Inflammatory macrophage treated with lipopolysaccharide for 4 hours (primary cell): ENCODE data around the gene LAMC2.

Source experiments
- DNase-seq: peaks from one replicate; pipeline ENCODE4 v3.0.0-alpha.2; 2020

The LAMC2 gene

DNA sequence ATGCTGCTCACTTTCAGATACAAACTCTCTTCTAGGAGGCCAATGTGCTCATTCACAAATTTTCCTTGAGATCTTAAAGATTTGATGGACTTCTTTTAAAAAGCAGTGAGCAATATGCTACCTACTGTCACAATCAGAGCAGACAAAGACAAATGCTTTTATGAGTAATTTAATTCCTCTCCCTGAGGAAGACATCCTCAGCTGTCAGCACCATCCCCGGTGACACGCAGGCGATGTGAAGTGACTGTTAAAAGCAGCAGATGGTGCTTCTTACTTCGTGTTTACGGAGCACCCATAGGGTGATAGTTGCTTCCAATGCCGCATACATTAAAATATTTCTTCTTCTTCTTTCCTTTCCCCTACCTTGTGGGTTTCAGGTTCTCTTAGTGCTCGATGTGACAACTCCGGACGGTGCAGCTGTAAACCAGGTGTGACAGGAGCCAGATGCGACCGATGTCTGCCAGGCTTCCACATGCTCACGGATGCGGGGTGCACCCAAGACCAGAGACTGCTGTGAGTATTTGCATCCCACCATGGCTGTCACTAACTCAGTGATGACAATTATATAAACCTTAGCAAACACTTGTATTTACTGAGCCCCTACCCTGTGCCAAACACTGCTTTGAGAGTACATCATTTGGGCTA is 29.1 kb downstream of the LAMC2 start:
- DNase-seq, result no peak

DNA sequence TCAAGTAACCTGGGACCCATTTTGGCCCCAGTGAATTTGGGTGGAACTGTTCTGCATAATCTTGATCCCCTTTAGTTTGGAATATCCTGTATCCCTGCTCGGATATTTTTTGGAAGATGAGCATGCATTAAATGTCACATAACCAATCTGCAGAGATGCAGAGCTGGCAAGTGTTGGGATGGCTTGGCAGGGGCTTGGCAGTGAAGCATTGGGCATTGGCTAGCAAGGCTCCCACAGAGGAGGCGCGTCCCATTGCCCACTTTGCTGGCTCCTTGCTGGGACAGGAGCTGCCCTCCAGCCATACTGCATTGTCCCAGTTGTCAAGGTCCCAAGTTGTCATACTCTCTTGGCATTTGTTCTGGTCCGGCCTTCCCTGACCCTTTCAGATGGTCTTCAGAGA is 29.9 kb downstream of the LAMC2 start:
- no peak for DNase-seq

DNA sequence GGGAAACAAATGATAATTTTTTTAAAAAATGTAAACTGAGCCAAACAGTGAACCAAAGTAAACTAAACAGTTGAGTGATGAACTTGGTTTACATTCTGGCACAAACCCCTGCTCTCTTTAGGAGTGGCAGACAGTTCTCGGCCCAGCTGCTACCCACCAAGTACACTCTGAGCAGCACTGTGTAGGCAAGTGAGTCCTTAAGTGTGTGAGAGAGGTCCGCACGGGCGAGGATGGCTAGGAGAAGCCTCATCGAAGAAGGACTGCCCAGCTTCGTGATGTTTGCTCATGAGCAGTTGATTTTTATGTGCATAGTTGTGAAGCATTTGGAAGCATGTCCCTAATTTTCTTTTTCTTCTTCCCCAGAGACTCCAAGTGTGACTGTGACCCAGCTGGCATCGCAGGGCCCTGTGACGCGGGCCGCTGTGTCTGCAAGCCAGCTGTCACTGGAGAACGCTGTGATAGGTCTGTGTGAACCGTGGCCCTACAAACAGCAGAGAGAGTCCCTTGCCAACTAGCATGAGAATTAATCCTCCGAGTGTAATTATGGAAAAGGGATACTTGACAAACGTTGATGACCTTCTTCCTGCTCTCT is 32.1 kb downstream of the LAMC2 start:
- DNase-seq, result no peak

DNA sequence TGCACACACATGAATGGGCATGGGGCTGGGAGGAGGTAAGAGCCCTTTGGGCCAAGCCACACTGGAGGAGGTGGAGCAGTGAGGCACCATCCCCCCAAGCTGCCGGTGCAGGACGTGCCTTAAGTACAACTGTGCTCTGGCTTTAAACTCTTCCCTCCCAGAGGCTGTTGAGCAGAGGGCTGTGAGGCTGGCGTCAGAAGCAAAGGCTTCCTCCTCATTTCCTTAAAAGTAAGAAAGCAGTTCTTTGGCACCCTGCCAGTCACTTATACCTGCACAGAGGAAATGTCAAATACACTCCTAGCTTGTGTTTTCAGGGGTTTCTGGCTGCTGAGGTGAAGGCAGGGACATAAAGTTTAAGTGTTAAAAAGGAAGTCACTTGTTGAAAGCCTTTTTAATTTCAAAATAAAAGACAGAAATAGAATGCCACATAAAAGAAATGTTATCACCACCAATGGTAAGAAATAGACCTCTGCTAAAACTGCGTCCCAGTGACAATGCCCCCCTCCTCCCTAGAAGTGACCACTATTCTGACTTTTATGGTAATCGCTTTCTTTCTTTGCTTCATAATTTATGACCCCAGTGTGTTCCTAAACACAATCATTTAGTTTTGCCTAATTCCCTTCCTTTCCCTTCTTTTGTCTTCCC is 33.0 kb downstream of the LAMC2 start:
- no peak for DNase-seq

DNA sequence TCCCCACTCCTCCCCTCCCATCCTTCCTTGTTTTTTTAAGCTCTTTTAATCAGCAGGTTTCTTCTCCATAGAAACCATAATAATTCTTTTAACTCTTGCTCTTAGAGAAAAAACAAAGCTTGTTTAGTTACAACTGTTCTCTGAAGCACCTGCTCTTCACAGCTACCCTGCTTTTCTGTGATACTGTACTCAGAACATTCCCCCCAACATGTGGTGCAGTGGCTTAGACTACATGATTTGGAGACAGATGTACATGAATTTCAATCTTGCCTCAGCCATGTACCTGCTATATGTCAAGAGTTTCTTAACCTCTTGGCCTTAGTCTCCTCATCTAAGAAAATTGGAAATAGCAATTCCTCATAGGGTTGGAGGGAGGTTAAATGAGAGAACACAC is 33.5 kb downstream of the LAMC2 start:
- no peak for DNase-seq

DNA sequence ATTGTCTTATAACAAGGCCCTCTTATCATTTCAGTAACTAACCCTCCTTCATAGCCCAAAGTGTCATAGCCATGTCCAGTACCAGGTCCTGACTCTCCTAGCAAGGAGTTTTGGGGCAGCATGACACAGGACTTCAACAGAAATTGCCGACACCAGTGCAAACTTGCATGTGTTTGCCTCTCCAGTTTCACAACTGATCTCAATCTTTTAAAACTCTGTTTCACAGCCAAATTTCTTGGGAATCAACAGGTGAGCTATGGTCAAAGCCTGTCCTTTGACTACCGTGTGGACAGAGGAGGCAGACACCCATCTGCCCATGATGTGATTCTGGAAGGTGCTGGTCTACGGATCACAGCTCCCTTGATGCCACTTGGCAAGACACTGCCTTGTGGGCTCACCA is 36.8 kb downstream of the LAMC2 start:
- DNase-seq, result no peak

DNA sequence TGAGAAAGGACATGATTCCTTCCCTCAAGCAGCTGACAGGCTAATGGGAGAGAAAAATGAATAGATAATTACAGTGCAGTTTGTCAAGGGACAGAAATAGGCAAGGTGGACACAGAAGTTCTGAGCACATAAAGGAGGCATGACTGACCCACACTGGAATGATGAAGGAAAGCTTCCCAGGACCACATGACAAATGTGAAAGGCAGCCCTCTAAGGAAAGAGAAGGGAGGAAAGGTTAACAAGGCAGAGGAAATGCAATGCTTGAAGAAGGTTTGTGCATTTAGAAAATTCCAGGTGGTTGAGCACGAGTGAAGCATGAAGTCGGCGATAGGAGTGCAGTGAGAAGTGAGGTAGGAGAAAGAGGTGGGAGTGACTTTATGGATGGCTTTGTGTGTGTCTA is 37.4 kb downstream of the LAMC2 start:
- DNase-seq, result no peak

DNA sequence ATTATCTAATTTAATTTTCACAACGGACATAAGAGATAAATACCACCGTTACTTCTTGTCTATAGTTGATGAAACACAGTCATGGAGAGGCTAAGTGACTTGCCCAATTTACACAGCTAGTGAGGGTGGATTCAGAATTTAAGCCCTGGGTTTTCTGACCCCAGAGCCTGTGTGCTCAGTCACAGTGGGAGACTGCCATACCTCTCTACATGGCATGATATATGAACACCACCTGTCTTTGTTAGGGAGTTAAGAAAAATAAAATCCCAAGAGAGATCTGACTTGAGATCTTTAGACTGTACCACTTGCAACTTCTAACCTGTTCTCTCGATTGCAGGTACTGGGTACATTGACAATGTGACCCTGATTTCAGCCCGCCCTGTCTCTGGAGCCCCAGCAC is 40.3 kb downstream of the LAMC2 start:
- no peak for DNase-seq

GRCh38 chr1:183226963-183227362 is 40.9 kb downstream of the LAMC2 start:
- DNase-seq, result no peak

DNA sequence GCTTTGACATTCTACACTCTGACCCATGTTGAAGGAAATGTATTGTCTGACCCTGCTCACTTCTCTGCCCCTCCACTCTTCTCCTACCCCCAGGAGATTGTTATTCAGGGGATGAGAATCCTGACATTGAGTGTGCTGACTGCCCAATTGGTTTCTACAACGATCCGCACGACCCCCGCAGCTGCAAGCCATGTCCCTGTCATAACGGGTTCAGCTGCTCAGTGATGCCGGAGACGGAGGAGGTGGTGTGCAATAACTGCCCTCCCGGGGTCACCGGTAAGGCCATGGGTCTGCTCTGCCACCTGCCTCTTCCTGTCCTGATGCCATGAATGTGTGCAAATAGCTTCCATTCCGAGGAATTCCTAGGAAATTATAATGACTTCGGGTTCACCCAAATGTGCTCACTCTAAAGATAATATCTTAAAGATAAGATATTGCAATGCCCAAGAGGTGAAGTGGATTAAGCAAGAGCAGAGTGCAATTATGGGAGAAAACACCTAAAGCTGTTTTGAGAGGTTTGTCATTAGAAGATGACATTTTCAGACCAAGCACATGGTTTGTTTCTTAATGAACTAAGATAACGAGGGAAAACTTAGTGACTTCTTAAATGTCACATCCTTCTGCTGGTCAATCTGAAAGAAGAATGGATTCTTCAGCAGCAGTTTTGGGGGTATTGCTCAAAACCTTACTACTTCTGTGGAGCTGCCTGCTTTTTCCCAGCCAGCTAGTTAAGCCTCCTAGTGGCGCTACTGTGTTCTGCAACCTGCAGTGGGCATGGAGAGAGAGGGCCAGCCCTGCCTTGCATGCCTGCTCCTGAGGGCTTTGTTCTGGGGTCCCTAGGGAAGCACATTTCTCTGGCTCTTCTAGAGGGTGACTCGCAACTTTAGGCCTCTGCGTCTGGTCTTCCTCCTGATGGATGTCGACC is 41.6 kb downstream of the LAMC2 start:
- DNase-seq, result peak; percentile 34

- no peak for DNase-seq
These were observed 42.5 kb downstream of the LAMC2 start for GRCh38 chr1:183228347-183229220.

DNA sequence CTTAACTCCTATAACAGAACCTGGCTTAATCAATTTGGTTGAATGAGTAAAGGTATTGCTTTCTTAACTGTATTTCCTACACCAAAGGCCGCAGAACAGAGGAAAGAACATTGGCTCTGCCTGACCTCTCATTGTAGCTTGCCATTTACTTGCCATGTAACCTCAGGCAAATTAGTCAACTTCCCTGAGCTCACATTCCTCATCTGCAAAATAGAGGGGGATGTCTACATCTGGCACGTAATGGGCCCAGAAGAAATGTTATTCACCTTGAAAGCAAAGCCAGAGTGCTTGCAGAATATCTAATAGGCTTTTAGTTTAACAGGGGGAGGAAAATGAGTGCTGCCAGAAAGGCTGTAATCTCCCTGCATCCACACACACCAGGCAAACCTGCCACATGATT is 44.3 kb downstream of the LAMC2 start:
- no peak for DNase-seq

DNA sequence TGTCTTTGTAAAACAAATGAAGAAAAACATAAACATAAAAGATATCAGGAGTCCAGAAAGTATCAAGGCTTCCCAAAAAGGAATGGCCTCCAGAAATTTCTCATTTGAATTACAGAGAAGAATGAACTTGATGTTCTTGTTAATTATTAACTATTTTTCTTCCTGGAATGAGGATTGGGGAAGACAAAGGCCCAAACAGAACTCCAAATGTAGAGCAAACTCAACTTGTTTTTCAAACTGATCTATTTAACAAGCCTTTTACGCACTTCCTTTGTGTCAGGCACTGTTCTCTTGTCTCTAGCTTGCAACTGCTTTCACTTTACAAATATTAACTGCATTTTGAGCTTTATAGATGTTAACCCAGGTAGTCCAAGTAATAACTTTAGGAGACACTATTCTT is 45.5 kb downstream of the LAMC2 start:
- no peak for DNase-seq

- no peak for DNase-seq
These were observed 47.0 kb downstream of the LAMC2 start for GRCh38 chr1:183233113-183233512.

DNA sequence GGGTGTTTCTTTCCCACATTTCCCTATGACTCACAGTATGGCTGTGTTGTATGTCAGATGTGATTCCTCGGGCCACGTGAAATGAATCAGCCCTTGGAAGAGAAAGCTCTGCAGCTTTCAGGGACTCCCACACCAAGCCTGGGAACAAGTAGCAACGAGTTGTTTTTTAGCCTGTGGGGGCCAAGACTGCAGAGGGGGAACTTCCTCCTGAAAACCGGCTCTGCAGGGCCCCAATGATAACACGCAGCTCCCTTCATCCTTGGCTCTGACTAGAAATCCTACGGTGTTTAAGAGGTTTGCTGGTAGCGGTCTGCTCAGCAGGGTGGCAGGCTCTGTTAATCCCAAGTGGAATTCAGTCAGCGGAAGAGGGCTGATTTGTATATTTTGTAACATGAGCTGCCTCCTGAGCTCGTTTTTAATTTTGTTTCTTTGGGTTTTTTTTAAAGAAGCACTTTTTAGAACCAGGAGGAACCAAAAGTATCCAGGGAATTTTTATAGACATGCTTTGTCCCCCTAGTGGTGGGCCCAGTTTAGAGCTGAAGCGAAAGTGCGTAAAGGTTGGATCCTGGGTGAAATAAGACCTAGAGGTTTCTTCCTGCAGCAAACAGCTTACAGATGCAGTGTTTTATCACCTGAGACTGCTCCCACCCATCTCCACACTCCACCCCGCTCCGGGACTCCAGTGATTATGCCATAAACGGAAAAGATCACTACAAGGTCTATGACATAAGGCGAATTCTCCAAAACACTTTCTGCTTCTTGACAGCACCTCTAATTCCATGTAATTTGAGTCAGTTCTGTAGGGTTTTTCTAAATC is 48.8 kb downstream of the LAMC2 start:
- DNase-seq, result peak; percentile 66

GRCh38 chr1:183235503-183235902 is 49.4 kb downstream of the LAMC2 start:
- no peak for DNase-seq

DNA sequence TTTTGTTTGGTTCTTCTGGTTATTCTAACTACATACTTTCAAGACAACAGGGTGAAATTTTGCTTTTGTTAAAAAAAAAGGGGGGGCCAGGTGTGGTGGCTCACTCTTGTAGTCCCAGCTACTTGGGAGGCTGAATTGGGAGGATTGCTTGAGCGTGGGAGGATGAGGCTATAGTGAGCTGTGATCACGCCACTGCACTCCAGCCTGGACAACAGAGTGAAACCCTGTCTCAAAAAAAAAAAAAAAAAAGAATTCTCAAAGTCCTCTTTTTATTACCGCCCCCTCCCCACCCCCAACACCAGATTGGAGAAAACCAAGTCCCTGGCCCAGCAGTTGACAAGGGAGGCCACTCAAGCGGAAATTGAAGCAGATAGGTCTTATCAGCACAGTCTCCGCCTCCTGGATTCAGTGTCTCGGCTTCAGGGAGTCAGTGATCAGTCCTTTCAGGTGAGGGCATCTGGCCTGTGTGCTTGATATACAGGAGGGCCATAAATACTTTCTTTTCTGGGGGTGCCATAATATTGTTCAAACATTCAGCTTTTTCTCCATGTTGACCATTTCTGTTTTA is 50.2 kb downstream of the LAMC2 start:
- no peak for DNase-seq

GRCh38 chr1:183237046-183237445 is 51.0 kb downstream of the LAMC2 start:
- DNase-seq, result no peak

DNA sequence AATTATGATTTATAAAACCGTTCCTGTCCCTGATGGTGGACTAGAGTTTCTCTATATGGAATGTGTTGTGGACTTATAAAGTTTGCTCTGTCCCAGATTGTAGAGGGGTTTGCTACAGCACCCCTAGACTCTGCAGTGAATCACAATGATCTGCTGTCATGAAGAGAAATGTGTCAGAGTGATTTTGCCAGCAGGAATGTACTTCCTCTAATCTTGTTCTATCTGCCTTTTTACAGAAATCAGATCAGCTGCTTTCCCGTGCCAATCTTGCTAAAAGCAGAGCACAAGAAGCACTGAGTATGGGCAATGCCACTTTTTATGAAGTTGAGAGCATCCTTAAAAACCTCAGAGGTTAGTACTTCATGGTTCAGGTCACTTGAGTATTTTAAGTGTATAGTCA is 52.0 kb downstream of the LAMC2 start:
- peak; percentile 25 for DNase-seq

DNA sequence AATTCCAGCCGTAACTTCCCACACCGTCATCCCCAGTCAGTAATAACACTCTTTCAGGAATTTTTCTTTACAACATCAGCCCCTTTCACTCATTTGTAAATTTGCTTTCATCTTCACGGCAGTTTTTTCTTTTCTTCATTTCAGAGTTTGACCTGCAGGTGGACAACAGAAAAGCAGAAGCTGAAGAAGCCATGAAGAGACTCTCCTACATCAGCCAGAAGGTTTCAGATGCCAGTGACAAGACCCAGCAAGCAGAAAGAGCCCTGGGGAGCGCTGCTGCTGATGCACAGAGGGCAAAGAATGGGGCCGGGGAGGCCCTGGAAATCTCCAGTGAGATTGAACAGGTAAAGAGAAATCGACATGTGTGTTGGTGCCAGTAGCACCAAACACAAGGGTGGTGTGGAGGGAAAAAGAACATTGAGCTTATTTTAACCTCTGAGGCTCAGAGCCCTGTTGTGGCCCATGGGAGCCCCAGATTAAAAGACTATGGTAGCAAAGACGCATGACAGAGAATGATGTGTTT is 53.2 kb downstream of the LAMC2 start:
- DNase-seq, result no peak
